Measurements from ENCODE around the gene LILRA2.
"Not testable (repeated sequence)": the region's sequence is repeated elsewhere in the genome, so short reads cannot be mapped to it uniquely, and the experiment has no call there.

LILRA2 gene

GRCh38 chr19:54571715-54572615 is 1.6 kb upstream of the LILRA2 start:
- DNase-seq = not testable (repeated sequence)

GRCh38 chr19:54572696-54573311 is 786 bp upstream of the LILRA2 start:
- DNase-seq = peak in 1 of 2 donors; percentile 23

GRCh38 chr19:54574051-54574450 is 461 bp downstream of the LILRA2 start:
- no peak for DNase-seq

DNA sequence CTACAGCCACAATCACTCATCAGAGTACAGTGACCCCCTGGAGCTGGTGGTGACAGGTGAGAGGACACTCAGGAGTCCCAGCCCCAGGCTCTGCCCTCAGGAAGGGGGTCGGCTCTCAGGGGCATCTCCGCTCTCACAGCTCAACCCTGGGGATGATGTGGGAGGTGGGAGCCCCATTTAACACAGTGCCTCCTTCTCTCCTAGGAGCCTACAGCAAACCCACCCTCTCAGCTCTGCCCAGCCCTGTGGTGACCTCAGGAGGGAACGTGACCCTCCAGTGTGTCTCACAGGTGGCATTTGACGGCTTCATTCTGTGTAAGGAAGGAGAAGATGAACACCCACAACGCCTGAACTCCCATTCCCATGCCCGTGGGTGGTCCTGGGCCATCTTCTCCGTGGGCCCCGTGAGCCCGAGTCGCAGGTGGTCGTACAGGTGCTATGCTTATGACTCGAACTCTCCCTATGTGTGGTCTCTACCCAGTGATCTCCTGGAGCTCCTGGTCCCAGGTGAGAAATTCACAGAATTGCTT is 1.0 kb downstream of the LILRA2 start:
- DNase-seq = no peak

DNA sequence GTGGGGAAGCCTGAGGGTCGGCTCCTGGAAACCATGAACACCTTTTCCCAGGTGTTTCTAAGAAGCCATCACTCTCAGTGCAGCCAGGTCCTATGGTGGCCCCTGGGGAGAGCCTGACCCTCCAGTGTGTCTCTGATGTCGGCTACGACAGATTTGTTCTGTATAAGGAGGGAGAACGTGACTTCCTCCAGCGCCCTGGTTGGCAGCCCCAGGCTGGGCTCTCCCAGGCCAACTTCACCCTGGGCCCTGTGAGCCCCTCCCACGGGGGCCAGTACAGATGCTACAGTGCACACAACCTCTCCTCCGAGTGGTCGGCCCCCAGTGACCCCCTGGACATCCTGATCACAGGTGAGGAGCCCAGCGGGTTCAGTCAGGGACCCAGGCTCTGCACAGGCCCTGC is 1.6 kb downstream of the LILRA2 start:
- DNase-seq = not testable (repeated sequence)

- DNase-seq = no peak
Observed at GRCh38 chr19:54576411-54576976, 2.9 kb downstream of the LILRA2 start.

GRCh38 chr19:54577334-54577733 is 3.7 kb downstream of the LILRA2 start:
- no peak for DNase-seq

- not testable (repeated sequence) for DNase-seq
Observed at GRCh38 chr19:54578268-54578667, 4.7 kb downstream of the LILRA2 start.

DNA sequence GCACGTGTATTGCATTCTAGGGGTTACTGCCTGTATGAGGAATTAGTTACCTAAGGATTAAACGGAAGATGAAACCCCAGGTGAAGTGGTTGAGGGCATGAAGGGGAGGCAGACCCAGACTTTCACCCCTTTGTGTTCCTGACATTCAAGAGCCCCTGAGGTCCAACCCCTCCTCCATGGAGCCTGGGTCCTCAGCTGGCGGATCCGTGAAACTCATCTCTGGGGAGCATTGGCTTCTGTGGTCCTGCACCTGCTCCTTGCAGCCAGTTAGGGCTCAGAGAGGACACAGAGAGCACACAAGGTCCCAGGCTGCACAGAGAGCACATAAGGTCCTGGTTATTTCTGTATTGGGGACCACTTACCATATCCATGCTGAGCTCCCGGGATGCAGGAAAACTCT is 12.8 kb downstream of the LILRA2 start:
- no peak for DNase-seq

- no peak for DNase-seq
Observed at GRCh38 chr19:54587026-54587425, 13.4 kb downstream of the LILRA2 start.

GRCh38 chr19:54593445-54593844 is 19.9 kb downstream of the LILRA2 start, which contains the start of gene LILRA1:
TSS of gene LILRA1 (plus strand) at chr19:54593632. CDS start at chr19:54594245, 613 bp downstream.
- DNase-seq = not testable (repeated sequence)

DNA sequence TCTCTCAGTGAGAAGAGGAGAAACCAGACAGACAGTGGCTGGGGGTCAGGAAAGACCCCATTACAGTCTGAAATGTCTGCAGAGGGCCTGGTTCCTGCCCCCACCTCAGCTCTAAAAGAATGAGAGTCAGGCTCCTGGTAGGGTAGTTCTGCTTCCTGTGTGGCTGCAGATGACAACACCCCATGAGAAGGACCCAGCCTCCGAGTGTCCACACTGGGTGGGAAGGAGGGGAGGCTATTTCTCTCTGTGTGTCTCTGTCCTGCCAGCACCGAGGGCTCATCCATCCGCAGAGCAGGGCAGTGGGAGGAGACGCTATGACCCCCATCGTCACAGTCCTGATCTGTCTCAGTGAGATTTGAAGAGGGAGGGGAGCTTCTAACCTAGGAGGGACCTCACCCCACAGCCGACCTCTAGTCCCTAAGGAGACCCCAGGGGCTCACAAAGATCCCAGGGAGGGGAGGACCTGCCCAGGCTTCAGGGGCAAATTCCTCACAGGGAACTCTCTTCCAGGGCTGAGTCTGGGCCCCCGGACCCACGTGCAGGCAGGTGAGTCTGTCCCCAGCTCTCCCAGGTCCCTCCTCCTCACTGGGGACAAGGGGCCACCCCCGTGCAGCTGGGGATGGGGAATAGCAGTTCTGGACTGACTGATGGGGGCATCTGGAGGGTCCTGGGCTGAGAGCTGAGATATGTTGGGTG is 20.5 kb downstream of the LILRA2 start:
- not testable (repeated sequence) for DNase-seq

- DNase-seq = no peak
Observed at GRCh38 chr19:54594737-54595136, 21.1 kb downstream of the LILRA2 start.

GRCh38 chr19:54595680-54596436 is 22.3 kb downstream of the LILRA2 start:
- DNase-seq = not testable (repeated sequence)

DNA sequence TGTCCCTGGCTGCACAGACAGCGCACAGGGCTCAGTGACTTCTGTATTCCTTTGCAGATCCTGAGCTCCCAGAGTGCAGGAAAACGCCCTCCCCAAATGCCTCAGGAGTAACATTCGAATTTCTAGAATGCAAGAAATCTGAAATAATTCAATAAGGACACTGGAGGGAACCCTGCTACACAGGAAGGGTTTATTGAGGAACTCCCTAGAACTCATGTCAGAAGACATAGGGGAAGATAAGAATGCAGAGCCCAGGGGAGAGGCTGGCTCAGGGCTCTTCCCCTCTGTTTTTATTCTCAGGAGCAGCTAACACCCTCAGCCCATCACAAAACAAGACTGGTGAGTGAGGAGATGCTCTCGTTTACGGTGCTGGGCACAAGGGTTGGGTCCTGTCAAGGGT is 26.6 kb downstream of the LILRA2 start:
- no peak for DNase-seq

DNA sequence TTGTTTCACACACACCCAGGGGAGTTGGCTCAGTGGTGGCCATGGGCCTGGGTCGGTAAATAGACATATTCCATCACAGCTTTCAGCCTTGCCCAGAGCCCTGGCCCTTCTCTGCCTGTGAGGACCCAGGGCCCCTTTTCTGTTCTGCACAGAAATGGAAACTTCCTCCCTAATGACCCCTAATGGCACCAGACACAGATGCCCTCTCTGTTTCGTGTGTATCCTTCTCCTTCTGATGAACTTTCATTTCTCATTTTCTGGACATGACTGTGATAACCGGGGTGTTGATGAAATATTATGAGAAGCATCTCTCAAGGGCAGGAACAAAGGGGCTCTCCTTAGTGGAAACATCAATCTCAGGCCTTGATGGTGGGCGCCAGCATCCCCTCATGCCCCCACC is 32.6 kb downstream of the LILRA2 start:
- DNase-seq = peak in 1 of 2 donors; percentile 20

- peak in 1 of 2 donors; percentile 58 for DNase-seq
Observed at GRCh38 chr19:54606891-54607784, 33.5 kb downstream of the LILRA2 start.

- no peak for DNase-seq
Observed at GRCh38 chr19:54607785-54608150, 34.2 kb downstream of the LILRA2 start.

DNA sequence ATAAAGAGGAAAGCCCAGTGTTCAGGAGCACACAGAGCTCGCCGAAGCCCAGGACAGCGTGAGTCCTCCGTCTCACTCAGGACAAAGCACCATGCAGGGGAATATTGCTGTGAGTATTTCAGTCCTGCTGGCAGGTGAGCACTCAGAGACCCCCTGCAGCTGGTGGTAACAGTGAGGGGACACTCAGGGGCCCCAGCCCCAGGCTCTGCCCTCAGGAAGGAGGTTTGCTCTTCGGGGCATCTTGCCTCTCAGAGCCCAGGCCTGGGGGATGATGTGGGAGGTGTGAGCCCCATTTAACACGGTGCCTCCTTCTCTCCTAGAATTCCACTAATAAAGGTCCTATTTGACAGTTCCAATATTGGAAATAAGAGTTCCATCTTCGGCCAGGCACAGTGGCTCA is 34.6 kb downstream of the LILRA2 start:
- no peak for DNase-seq

DNA sequence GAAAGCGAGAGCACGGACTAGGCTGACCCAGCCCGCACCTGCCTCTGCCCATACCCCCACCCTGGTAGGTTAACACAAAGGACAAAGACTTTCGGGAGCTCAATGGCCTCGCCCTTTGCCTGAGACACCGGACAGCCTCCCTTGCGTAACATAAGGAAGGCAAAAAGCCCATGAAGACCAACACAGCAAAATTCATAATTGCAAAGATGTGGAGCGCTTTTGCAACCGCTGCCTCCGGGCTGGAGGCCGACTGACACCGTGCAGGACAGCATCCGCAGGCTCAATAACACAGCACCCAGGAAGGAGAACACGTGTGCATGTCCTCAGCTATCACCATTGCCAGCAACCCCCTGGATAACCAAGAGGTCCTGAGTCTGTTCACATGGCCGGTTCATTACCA is 35.2 kb downstream of the LILRA2 start:
- no peak for DNase-seq

DNA sequence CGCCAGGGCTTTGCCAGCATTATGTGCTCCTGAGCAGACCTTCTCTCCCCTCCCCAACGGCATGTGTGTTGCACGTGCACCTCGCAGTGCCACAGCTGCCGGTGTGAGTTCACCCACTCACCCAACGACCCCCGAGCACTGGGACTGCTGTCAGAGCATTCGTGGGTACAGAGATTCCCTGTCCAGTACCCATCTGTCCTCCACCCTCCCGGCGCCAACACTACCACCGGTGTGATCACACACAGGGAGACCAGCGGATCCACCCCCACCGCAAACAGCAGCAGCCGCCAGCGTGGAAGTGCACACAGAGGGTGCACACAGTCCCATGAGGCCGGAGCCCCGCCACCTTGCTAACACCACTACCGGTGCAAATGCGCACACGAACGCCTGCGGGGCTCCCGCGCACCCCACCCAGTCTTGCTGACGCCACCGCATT is 35.8 kb downstream of the LILRA2 start:
- no peak for DNase-seq
